HG02763 (cell line): Measurements from ENCODE around the gene EPHA2.

Experiments
- ATAC-seq: cut with Tn5 transposase; IDR thresholded peaks from one replicate; pipeline ENCODE4 v1.9.1; 2021; ENCODE audit warnings: mild to moderate bottlenecking, moderate library complexity; ENCODE audit not compliant: unreplicated experiment

Gene EPHA2

DNA sequence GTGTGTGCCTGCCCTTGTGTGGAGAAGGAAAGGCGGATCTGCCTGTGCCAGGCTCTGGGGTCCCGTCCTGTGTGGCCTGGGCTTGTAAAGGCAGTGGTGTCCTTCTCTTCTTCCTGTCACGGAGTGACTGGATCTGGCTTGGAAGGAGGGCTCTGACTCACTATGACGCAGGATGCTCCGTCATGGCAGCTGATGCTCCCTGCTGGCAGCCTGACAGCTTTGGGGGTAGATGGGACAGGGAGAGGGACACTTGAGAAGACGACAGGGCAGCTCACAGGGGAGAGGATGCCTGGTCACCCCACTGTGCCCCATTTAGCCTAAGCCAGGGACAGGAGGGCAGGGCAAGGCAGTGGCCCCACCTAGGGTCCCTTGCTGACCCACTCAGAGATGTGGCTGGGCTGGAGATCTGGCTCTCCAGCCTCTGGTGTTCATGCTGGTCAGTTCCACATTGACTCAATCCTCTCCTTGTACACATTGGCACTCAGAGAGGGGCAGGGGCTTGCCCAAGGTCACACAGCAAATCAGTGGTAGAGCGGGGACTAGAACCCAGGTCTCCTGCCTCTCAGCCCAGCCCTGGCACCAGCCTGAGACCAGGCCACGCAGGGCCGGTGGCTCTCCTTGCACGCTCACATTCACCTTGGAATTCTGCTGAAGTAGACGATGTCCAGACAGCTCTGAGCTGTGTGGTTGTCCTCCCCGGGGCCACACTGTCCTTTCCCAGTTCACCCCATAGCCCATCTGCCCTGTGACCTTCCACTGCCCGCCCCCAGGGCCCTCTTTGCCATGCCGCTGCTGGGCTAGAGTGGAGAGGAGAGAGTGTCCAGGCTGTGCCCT is 79.6 kb downstream of the EPHA2 start:
- no peak for ATAC-seq

GRCh38 chr1:16075337-16076030 is 80.4 kb downstream of the EPHA2 start:
- no peak for ATAC-seq
